HG03135 (cell line): ENCODE measurements around the gene MARK3.
A peak's percentile ranks its signal among the peaks of the same experiment; 100 is the strongest.
"Not testable (repeated sequence)": the region's sequence is repeated elsewhere in the genome, so short reads cannot be mapped to it uniquely, and the experiment has no call there.

Experiments used
- ATAC-seq: cut with Tn5 transposase; IDR thresholded peaks from one replicate; pipeline ENCODE4 v1.9.1; 2021; ENCODE audit warnings: mild to moderate bottlenecking, moderate library complexity; ENCODE audit not compliant: unreplicated experiment

Gene MARK3

DNA sequence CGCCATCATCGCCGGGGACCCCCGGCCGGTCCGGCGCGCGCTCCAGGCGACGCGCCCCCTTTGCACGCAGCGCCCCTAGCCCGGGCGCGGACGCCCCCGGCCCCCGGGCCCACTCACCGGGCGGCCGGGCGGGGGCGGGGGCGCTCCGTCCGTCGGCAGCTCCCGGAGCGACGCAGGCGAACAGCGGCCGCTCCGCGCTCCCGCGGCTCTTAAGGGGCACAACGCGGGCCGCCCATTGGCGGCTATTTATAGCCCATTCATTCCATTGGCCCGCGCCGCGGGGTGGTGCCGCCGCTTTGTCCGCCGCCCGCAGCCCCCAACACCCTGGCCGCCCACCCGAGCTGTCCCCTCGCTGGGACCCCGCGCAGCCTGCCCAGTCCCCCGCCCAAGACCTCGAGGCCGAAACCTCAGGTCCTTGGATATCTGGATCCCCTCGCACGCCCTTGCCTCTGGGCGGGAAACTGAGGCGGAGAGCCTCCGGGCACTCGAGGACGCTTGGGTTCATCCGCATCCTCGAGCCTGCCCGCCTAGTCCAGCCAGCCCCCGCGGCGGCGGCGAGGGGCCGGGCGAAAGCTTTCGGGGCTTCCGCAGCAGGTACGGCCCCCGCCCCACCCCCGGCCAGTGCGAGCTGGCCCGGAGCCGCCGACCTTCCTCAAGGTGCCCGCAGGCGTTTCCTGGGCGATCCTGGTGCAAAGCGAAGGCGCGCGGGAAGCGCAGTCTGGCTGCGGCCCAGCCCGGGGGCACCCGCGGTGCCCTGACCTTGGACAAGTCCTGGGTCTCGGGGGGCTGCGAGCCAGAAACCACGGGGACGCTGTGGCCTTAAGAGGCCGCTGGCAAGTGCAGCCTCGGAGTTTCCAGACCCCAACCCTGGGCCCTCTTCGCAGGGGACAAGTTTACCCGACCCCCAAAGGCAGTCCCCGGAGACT, 137.7 kb downstream of the MARK3 start, which contains the start of gene CKB:
Gene CKB (minus strand): TSS at position 182 of the 926 bp plus-strand sequence. CDS start 337 bp downstream, outside the sequence.
- ATAC-seq = no peak

DNA sequence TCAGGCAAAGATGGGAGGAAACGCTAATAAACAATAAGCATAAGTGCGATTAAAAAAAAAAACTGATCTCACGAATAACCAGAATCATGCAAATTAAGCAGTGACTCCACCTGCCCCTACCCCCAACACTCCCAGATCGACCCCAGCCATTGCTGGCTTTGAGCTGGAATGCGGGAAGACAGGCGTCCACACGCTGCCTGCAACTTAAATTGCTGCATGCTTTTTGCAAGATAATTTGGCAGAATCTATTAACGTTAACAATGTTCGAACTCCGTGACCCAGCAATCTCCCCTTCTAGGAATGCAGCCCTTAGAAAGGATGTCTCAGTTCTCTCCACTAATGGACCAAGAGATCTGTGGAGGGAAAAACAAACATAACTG, 138.3 kb downstream of the MARK3 start:
- no peak for ATAC-seq

DNA sequence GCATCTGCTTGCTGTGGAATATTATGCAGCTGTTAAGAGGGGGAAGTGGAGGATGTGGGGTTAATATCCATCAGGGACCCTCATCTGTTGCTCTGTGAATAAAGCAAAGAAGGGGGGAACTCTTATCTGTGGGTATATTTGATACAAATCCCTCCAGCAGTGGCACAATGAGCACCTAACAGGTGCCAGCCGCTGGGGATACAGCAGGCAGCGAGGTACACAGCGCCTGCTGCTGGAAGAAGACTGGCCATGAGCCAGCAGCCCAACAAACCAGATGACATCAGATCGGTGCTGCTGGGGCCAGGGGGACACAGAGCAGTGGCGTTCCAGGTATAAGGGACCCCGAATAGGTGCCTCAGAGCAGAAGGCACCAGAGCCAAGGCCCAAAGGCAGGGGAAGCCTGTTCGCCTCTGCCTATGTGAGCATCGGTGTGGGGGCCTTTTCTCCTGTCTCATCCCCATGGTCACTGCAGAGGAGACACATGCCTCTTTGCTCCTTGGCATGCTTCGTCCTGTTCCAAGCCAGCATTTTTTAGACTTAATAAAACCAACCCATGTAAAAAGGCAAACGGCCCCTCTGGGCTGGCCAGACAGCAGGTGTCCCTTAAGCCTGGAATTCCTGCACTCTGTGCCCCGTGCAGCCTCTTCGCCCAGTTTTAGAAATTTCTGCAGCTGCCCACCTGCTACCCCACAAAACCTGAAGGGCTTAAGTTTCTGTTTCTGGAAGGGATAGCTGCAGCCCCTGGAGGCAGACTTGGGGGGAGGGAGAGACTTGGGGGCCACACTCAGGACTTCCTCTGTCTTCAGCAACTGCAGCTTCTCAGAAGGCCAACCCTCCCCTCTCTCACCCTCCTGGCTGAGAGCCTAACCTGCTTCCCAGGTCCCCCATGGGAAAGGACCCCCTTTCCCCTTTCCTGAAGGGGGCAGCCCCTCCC, 139.1 kb downstream of the MARK3 start:
- ATAC-seq = no peak

DNA sequence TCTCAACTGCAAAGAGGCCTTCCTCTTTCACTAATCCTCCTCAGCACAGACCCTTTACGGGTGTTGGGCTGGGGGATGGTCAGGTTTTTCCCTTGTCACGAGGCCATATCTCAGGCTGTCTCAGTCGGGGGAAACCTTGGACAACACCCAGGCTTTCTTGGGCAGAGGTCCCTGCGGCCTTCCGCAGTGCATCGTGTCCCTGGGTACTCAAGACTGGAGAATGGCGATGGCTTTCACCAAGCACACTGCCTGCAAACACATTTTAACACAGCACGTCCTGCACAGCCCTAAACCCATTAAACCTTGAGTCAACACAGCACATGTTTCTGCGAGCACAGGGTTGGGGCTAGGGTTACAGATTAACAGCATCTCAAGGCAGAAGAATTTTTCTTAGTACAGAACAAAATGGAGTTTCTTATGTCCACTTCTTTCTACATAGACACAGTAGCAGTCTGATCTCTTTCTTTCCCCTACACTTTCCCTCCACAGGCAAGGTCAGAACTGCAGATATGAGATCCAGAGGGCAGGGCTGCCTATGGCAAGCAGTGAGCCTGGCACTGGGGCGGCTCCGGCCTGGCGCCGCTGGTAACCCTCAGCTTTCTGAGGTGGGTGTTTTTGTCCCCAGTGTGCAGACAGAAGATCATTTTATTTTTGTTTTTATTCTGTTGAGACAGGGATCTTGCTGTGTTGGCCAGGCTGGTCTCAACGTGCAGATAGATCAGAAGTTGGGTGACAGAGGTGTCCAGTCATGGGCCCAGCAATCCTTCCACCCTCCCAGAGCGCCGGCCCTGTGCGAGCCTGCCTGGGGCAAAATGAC, 140.4 kb downstream of the MARK3 start:
- ATAC-seq = not testable (repeated sequence)

DNA sequence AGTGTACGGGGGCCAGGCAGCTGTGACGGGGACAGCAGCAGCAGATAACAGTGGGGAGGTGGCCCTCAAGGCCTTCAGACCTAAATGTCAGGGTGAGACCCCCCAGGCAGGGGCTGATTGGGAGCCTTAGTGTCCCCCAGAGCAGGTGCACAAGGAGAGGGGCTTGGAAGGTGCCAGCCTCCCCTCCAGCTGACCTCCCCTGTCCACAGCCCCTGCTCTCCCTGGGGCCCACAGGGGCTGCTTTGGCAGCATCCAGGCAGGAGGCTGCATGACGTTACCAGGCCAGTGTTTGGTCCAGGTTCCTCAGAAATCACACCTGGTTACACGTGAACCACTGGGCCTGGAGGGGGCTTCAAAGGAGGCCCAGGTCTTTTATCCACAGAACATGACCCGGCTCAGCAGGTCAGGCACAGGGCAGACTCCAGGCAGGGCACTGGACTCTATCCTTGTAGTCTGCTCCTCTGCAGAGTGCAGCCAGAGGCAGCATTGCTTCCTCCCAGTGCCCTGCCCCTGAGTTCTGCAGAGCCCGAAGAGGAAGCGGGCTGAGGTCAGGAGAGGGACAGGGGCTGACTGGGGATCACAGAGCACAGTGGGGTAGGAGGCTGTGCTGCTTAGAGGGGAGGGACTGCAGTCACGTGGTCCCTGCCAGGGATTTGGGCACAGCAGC, 141.2 kb downstream of the MARK3 start:
- no peak for ATAC-seq

DNA sequence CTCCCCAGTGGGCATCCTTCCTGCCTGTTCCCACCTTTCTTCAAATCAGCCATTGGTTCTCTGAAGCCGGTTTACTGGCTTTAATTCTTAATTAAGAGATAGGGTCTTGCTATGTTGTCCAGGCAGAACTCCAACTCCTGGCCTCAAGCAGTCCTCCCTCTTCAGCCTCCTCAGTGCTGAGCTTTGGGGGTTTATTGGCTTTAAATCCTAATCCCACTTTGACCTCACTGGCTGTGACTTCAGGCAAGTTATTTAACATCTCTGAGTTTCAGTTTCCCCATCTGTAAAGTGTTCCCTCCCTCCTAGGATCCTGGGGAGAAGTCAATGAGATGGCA, 141.7 kb downstream of the MARK3 start:
- ATAC-seq = no peak

DNA sequence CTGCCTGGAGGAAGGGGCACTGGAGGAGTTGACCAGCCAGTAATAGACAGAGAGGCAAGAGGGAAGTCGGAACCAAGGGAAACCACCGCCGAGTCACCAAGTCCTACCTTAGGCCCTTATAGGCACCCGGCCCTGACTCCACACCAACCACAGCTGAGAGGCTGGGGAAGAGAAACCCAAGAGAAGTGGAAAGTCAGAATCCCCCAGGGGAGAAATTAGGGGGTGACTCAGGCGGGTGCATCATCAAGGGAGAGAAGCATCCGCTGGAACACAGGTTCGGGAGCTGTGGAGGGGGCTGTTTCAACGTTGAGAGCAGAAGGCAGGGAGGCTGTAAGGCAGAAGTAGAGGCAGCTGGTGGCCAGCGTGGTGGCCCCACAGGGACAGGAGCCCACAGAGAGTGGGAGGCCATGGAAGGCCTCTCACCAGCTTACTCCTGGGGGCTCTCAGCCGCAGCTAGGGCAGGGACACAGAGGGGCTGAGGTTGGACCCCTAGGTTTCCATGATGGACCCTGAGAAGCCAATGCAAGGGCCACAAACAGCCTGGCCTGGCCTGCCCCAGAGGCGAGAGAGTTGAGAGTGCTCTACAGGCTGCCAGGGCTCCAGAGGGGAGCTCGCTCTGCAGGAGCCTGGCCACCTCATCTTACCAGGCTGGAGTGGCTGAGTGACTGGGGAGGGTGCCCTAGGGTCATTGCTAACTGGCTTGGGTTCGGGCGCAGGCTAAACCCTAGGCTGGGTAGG, 142.4 kb downstream of the MARK3 start:
- ATAC-seq = peak; percentile 59

DNA sequence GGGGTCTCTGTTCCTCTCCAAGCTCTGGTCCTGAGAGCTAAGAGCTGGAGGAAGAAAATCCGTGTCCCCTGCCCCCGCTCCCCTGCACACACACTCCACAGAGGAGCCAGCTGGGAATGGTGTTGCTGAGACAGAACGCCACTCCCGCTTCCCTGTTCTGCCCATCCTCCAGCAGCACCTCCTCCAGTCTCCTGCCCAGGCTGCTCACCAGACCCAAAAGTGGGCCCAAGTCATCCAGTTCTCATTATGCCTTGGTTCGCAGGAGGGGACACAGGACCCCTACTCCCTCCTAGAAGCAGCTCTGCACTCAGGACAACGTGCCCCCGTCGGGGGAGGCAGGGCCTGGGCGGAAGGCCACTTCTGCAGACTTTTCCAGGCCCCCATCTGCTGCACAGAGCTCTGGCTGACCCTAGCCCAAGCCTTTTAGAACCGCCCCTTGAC, 143.0 kb downstream of the MARK3 start:
- ATAC-seq = no peak

DNA sequence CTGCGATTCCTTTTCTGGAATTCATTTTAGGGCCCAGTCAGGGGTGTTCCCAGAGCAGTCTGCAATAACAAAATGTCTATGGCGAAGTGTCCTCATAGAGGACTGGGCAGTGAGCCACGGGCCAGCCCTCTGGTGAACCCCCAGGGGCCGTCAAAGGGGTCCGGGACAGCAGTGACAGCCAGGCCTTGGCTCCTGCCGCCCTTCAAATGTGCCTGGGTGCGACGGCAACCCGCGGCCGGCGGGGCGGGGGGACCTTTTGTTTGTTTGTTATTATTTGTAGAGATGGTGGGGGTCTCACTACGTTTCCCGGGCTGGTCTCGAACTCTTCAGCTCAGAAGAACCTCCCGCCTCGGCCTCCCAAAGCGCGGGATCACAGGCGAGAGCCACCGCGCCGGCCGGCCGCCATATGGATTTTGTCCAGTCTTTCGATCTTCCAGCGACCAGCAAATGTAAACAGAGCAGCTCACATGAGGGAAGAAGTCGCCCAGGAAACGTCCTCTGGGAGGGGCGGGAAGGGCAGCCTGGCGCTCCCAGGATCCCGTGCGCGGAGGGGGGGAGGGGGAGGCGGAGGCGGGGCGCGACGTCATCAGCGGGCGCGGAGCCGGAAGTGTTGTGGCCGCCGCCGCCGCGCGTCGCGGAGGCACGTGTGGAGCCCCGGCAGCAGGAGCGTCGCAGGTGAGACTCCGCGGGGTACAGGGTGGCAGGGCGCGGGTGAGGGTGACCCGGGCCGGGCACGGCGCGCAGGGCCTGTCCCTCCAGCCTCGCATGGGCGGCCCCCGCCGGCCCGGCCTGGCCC, 143.6 kb downstream of the MARK3 start, which contains the start of gene TRMT61A:
Gene TRMT61A (plus strand): TSS at position 610 of the 796 bp plus-strand sequence. CDS start 783 bp downstream, outside the sequence.
- peak; percentile 45 for ATAC-seq

DNA sequence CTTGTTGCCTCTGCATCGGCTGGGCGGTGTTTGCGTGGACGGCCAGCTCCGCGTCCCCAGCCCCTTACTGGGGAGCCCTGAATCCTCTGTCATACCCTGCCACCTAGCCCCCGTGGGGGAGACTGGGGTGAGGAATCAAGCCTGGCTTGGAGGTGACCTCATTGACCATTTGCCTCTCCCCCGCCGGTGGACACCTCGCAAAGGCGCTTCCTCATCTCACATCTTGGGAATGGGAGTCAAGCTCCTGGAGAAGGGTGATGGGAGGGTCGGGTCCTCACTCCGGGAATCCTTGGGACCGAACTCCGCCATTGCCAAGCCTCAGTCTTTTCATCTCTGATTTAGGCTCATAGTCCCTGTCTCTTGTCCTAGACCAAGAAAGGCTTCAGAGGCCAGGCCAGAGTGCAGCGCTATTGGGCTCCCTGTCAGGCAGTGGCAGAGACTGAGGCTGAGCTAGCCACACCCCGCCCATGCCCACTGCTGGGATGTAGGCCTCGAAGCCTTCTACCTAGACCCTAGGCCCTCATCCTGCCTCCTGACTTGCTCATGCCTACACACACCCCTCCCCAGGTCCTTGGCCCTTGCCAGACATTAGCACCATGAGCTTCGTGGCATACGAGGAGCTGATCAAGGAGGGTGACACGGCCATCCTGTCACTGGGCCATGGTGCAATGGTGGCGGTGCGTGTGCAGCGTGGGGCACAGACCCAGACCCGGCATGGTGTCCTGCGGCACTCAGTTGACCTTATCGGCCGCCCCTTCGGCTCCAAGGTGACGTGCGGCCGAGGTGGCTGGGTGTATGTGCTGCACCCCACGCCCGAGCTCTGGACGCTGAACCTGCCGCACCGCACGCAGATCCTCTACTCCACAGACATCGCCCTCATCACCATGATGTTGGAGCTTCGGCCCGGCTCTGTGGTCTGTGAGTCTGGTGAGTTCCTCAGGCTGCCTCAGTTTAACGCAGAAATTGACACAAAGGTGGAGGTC, 144.5 kb downstream of the MARK3 start:
- ATAC-seq = no peak

DNA sequence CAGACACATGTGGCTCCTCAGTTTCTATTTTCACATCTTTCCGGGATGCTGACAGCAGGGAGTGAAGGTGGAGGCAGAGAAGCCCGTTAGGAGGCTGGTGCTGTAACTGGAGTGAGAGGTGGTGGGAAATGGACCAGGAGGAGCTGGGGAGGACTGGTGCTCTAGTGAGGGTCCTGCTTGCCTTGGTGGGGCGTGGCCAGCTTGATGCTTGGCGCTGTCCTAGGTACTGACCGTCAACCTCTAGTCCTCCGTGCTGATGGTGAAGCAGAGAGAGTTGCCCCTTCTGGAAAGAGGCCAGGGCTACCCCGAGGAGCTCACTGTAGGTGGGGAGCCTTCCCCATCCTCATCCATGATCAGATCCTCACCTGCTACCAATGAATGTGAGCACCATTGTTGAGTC, 145.2 kb downstream of the MARK3 start:
- ATAC-seq = no peak

DNA sequence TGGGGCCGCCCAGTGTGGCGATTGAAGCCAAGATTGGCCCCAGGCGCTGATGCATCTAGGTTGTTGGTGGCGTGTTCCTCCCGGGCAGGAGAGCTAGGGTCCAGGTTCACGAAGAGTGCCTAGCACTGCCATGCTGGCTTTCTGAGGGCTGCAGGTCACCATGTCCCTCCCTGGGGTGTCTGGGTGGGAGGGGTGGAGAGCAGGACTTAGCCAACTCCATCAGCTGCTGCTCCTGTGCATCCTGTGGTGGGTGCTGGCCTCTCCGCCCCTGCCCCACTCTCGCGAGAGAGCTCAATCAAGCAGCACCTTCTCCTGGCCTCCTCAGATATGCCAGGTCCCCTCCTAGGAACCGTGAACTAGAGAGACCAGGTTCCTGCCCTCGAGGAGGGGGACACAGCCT, 145.6 kb downstream of the MARK3 start:
- ATAC-seq = no peak

DNA sequence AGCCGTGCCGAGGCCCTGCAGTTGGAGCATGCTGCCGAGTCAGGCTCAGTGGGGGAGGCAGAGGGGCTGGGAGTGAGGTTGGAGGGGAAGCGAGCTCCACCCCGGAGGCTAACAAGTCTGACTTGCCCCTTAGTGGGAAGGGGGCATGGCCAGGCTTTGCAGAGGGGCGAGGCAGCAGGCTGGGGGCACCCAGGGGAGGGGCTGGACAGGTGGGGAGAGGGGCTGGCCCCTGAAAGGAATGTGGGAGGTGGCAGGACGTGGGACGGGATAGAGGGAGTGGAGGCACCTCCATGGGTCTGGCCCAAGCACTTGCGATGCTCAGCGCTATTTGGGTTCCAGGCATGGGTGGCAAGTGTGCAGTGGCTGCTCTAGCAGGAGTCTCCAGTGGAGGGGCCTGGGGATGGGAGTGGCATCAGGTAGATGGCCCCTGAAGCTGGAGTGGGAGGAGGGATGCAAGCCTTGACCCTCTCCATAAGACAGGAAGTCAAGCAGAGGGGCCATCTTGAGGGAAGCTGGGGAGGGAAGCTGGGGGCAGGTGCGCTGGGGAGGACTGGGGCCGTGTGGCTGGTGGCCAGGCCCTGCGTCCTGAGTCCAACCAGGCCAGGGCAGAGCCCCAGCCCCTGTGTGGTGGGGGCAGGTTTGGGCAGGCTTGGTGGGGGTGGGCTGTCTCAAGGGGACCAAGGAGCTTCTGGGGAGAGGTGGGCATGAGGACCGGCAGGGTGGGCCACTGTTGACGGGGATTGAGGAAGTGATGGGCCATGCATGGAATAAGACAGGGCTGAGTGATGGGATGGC, 146.4 kb downstream of the MARK3 start:
- no peak for ATAC-seq

DNA sequence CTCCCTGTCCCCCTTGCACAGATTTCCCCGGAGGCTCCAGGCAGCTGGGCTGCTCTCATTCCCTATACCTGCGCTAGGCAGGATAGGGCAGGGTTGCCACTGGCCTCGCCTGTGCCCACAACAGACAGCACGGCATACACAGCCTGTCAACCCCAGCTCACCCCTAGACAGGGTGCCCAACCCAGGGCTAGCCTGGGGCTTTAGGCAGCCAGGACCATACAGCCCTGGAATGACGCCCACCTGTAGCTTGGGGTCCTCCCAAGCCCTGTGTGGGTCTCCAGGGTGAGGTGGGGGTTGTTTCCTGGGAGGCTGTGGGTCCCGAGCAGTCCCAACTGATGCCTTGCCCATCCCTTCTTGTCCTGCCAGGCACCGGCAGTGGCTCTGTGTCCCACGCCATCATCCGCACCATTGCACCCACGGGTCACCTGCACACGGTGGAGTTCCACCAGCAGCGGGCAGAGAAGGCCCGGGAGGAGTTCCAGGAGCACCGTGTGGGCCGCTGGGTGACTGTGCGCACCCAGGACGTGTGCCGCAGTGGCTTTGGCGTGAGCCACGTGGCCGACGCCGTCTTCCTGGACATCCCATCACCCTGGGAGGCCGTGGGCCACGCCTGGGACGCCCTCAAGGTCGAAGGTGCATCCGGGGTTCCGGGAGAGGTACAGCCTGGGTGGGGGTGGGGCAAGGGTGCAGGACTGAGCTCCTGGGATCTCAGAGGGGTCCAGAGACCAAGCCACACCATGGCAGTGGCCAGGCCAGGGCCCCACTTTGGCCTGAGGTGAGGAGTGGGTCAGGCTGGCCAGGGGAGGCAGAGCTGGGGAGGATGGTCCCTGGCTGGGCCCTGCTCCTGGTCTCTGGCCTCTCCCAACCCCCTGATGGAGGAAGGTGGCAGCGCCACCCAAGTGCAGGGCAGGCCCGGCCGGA, 147.3 kb downstream of the MARK3 start:
- no peak for ATAC-seq

DNA sequence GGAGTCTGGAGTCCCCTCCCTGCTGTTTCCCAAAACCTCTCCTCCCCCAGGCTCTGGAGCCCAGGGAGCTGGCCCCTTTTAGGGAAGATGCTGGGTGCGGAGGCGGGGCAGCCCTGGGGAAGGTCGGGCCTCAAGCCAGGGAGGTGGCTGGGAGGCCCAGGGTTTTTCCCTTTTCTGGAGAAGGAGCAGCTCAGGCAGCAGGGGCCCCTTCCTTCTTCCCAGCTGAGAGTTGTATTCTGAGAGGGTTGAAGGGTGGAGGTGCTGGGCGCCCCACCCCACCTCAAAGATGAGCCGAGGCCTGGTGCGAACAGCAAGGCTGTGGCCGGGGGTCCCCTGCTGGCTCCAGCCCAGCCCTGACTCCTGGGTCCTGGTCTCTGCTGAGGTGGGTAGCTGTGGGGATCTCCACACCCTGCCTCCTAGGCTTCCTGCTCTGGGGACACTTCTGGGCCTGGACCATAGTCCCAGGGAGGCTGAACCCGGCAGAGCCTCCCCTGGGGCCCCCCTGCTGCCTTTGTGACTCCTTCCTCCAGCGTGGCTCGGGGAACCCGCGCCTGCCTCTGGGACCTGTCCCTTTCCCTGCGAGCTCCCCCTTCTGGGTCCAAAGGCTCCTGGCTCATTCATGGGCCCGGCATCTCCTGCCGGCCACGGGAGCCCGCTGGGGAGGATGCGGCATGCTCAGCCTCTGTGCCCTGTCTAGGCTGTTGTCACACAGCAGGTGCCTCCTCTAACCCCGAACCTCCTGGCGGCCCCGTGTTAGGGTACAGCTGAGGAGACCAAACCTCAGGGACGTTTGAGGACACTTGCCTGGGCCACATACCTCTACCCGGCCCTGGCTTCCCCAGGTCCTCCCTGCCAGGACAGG, 148.2 kb downstream of the MARK3 start:
- no peak for ATAC-seq
